HepG2 (cell line): ENCODE results near the gene TAL2. TPM values are rescaled to one million over a fixed set of nuclear protein-coding genes. Genes with fewer than 3 reads are reported as not detected.

ENCODE experiments used
- ATAC-seq: fragments of 200-7000 bp; cut with Tn5 transposase; 3 replicates; pipeline ENCODE4 v1.9.1; 2020; ENCODE audit warnings: mild to moderate bottlenecking, moderate library complexity
- BruUV-seq: library from RNA; stranded (reverse); fragments of 400-500 nt; replicated peaks from 2 replicates; lab custom pipeline; 2021; lab: Mats Ljungman, UMichigan
- CTCF ChIA-PET: fragments of 300-600 bp; formaldehyde crosslinking; extraction: SDS; loops from one replicate; lab custom pipeline; 2021; ENCODE audit warnings: low total read pairs, inconsistent platforms, low intra/inter-chr PET ratio; lab: Yijun Ruan, JAX
- POLR2A ChIA-PET: fragments of 350-600 bp; sonication (Branson Sonifier 250); formaldehyde crosslinking; loops from one replicate; lab custom pipeline; 2020; ENCODE audit warnings: antibody characterized with exemption, inconsistent platforms; lab: Yijun Ruan, JAX
- DNase-seq: peaks from one replicate; pipeline ENCODE4 v3.0.0-alpha.2; 2015; ENCODE audit warnings: low spot score
- FAIRE-seq: peaks from 3 replicates; lab custom pipeline; 2011; peaks lifted over from hg19 to GRCh38; lab: Jason Lieb, UNC
- H2AFZ ChIP-seq: one replicate; pipeline ENCODE4 v1.6.1; 2011; ENCODE audit warnings: low read length, inconsistent platforms
- H3K27ac ChIP-seq: fragments of 300-600 bp; 3 replicates; pipeline ENCODE4 v1.8.0; 2011; ENCODE audit warnings: mixed run types, mild to moderate bottlenecking, mixed read lengths, low read length, inconsistent platforms; ENCODE audit not compliant: insufficient read depth; ENCODE audit errors: extremely low read length
- H3K27me3 ChIP-seq, 2 experiments: fragments of 200-600 bp in 1 of 2; 2 replicates in 1 of 2; 3 replicates in 1 of 2; pipeline versions ENCODE4 v1.6.0 to v1.8.0; 2011; ENCODE audit warnings: low read length in 2 of 2, mild to moderate bottlenecking in 2 of 2, moderate library complexity in 2 of 2, inconsistent platforms in 1 of 2; ENCODE audit not compliant: insufficient read depth in 2 of 2, control insufficient read depth in 1 of 2
- H3K36me3 ChIP-seq, 2 experiments: fragments of 200-600 bp in 1 of 2; replicated peaks in 1 of 2; 2 replicates in 1 of 2; 3 replicates in 1 of 2; pipeline versions ENCODE4 v1.5.1 to v1.8.0; 2011; ENCODE audit warnings: low read length in 2 of 2, inconsistent platforms in 1 of 2; ENCODE audit not compliant: insufficient read depth in 2 of 2, control insufficient read depth in 1 of 2
- H3K4me1 ChIP-seq: 2 replicates; pipeline ENCODE4 v1.5.1; 2012; ENCODE audit warnings: low read length, inconsistent platforms; ENCODE audit not compliant: insufficient read depth
- H3K4me2 ChIP-seq: 2 replicates; pipeline ENCODE4 v1.6.0; 2011; ENCODE audit warnings: low read depth, low read length, inconsistent platforms
- H3K4me3 ChIP-seq, 3 experiments: fragments of 200-600 bp in 1 of 3; sonication (generic), shearing (Covaris generic) in 1 of 3; replicated peaks in 1 of 3; 2 replicates each; pipeline ENCODE4 v1.5.1; 2011 to 2016; ENCODE audit warnings: low read length in 3 of 3, inconsistent platforms in 2 of 3, low read depth in 2 of 3, mild to moderate bottlenecking in 2 of 3, control low read depth in 1 of 3, mixed read lengths in 1 of 3; ENCODE audit not compliant: insufficient read depth in 1 of 3
- H3K79me2 ChIP-seq: one replicate; pipeline ENCODE4 v1.6.1; 2011; ENCODE audit warnings: low read length, inconsistent platforms; ENCODE audit not compliant: insufficient read depth
- H3K9ac ChIP-seq: 2 replicates; pipeline ENCODE4 v1.6.0; 2011; ENCODE audit warnings: mild to moderate bottlenecking, low read depth, low read length, inconsistent platforms; ENCODE audit not compliant: insufficient read depth
- H3K9me3 ChIP-seq: 2 replicates; pipeline ENCODE4 v1.5.1; 2012; ENCODE audit warnings: mild to moderate bottlenecking, low read length
- H4K20me1 ChIP-seq: 2 replicates; pipeline ENCODE4 v1.6.0; 2011; ENCODE audit warnings: inconsistent platforms, mild to moderate bottlenecking, low read length, moderate library complexity; ENCODE audit not compliant: insufficient read depth
- ATAD3A ChIP-seq: sonication (generic); formaldehyde crosslinking; IDR thresholded peaks from 2 replicates; pipeline ENCODE4 v1.4.0; 2020; ENCODE audit warnings: missing genetic modification reagents
- HMGXB4 ChIP-seq, 2 experiments: sonication (generic) in 1 of 2; formaldehyde crosslinking in 1 of 2; IDR thresholded peaks; 2 replicates each; pipeline versions ENCODE4 v1.4.0 to v1.6.1; 2018 to 2020; ENCODE audit warnings: missing genetic modification reagents in 2 of 2, borderline replicate concordance in 1 of 2, low read depth in 1 of 2, mild to moderate bottlenecking in 1 of 2, missing biosample characterization in 1 of 2
- KAT8 ChIP-seq: IDR thresholded peaks from 2 replicates; pipeline ENCODE4 v1.6.1; 2016; ENCODE audit warnings: missing genetic modification reagents, missing compliant biosample characterization
- MAF1 ChIP-seq: sonication (generic); formaldehyde crosslinking; IDR thresholded peaks from 2 replicates; pipeline ENCODE4 v1.5.0; 2020; ENCODE audit warnings: missing genetic modification reagents, borderline replicate concordance
- RFX5 ChIP-seq: IDR thresholded peaks from 2 replicates; pipeline ENCODE4 v1.6.1; 2011; ENCODE audit warnings: low read depth, low read length, improper control_type of control experiment
- TFDP1 ChIP-seq: IDR thresholded peaks from 2 replicates; pipeline ENCODE4 v1.6.1; 2016; ENCODE audit warnings: missing compliant biosample characterization, missing genetic modification reagents, borderline replicate concordance
- ZFY ChIP-seq: sonication (generic); formaldehyde crosslinking; IDR thresholded peaks from 2 replicates; pipeline ENCODE4 v1.4.0; 2020; ENCODE audit warnings: missing genetic modification reagents
- ZNF639 ChIP-seq: conservative IDR thresholded peaks from 2 replicates; pipeline ENCODE4 v1.6.1; 2018; ENCODE audit warnings: missing genetic modification reagents
- ZSCAN22 ChIP-seq: sonication (generic); formaldehyde crosslinking; IDR thresholded peaks from 2 replicates; pipeline ENCODE4 v1.4.0; 2020; ENCODE audit warnings: mild to moderate bottlenecking, missing genetic modification reagents
- WGBS: methylation state at CpG from one replicate; pipeline ENCODE4 v1.1.6; 2017; ENCODE audit warnings: low lambda C conversion rate; 5-methylcytosine and 5-hydroxymethylcytosine counted together
- in situ Hi-C: cut with HindIII; loops from 2 replicates; pipeline ENCODE4 v1.10.0; 2017; ENCODE audit warnings: low pct_unique_long_range_greater_than_20kb; ENCODE audit not compliant: extremely low pct_ligation_motif_present
- intact Hi-C: fragments of 100-400 bp; cut with micrococcal nuclease; formaldehyde crosslinking; loops from one replicate; pipeline ENCODE4 v1.10.0; 2022; ENCODE audit not compliant: unreplicated experiment
- polyA plus RNA-seq, 8 experiments: library from polyadenylated mRNA; depleted of rRNA in 3 of 8; stranded (reverse) in 7 of 8; unstranded in 1 of 8; fragments of >200 nt; fragmentation: Illumina TruSeq in 4 of 8; extraction: Trizol in 4 of 8; gene quantifications; 2 replicates each; pipeline versions ENCODE4 v1.2.1 to v1.2.3, GENCODE V29; 2011 to 2016; ENCODE audit warnings: low read depth in 4 of 8, missing spikeins in 1 of 8, mixed read lengths in 1 of 8; ENCODE audit not compliant: insufficient read depth in 1 of 8
- total RNA-seq, 5 experiments: library from RNA; depleted of rRNA; stranded (reverse); fragments of >200 nt; fragmentation: Illumina TruSeq; extraction: Trizol; gene quantifications; 2 replicates each; pipeline ENCODE4 v1.2.3, GENCODE V29; 2016; ENCODE audit warnings: low read depth in 1 of 5
- TF ChIP-seq, protein P1 (sequence below): fragments of 450-650 bp; IDR thresholded peaks from 2 replicates; pipeline ENCODE4 v1.6.1; 2017; ENCODE audit warnings: mild to moderate bottlenecking
- TF ChIP-seq, protein P2 (sequence below): sonication (generic); formaldehyde crosslinking; IDR thresholded peaks from 2 replicates; pipeline ENCODE4 v1.4.0; 2020; ENCODE audit warnings: missing genetic modification reagents

Gene TAL2
- total and polyA plus RNA-seq, 2 of the 13 experiments (the other 11 are each of a cell fraction or from before 2014, with no cell fraction given), result 0.22 TPM; not detected in 1

- Histone ChIP-seq H3K36me3 (no peaks in the 10 kb centered on the region), H2AFZ (peak within 1 kb of the TSS; percentile 79), H4K20me1 (no peaks in the 10 kb centered on the region), H3K4me2 (peak within 1 kb of the TSS; percentile 92), H3K27me3 (no peaks in the 10 kb centered on the region; a peak in 1 of 5 replicates), H3K79me2 (peaks cover 31% of the 10 kb centered on the region), H3K4me3 (peak within 1 kb of the TSS; percentile 77 to 92 (median 82)), H3K9me3 (no peaks in the 10 kb centered on the region), H3K4me1 (peaks cover 31% of the 10 kb centered on the region), H3K27ac (peak within 1 kb of the TSS; percentile 43), H3K9ac (peak within 1 kb of the TSS; percentile 71)
- WGBS, result under 1% methylated on average over 28 of the region's 65 CpGs
- CTCF ChIA-PET, result no interaction called here
- POLR2A ChIA-PET, result interaction anchor here (1.1 to 2.1 kb wide), 3 partner anchors 13 to 276 kb away, joined by 3 to 6 read pairs (median 5); no protein-coding TSS in a partner anchor
- no TSS peak for BruUV-seq
- ATAC-seq, result peak; percentile 93
- FAIRE-seq, result no peak
- peak; percentile 50 for DNase-seq
- intact Hi-C loops (loop anchor here (2.0 to 10.0 kb wide), 2 partner anchors 38 to 250 kb away; partner anchors contain the start of gene FSD1L), in situ Hi-C loops (no loop called here)
- peak; percentile 65 for TF ChIP-seq ZFY (CRISPR knock-in tag)
- TF ChIP-seq RFX5, result no peak
- TF ChIP-seq, protein P1, sequence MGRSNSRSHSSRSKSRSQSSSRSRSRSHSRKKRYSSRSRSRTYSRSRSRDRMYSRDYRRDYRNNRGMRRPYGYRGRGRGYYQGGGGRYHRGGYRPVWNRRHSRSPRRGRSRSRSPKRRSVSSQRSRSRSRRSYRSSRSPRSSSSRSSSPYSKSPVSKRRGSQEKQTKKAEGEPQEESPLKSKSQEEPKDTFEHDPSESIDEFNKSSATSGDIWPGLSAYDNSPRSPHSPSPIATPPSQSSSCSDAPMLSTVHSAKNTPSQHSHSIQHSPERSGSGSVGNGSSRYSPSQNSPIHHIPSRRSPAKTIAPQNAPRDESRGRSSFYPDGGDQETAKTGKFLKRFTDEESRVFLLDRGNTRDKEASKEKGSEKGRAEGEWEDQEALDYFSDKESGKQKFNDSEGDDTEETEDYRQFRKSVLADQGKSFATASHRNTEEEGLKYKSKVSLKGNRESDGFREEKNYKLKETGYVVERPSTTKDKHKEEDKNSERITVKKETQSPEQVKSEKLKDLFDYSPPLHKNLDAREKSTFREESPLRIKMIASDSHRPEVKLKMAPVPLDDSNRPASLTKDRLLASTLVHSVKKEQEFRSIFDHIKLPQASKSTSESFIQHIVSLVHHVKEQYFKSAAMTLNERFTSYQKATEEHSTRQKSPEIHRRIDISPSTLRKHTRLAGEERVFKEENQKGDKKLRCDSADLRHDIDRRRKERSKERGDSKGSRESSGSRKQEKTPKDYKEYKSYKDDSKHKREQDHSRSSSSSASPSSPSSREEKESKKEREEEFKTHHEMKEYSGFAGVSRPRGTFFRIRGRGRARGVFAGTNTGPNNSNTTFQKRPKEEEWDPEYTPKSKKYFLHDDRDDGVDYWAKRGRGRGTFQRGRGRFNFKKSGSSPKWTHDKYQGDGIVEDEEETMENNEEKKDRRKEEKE, result no peak
- peak in 1 of 2 experiments; percentile 31; a peak in 1 of 4 replicates for TF ChIP-seq HMGXB4 (CRISPR knock-in tag; IDR thresholded peaks at IDR 0.05; ENCODE audit: borderline replicate concordance in 1 of 2, low read depth in 1 of 2)
- TF ChIP-seq TFDP1 (CRISPR knock-in tag), result peak; percentile 38; the same call in 1 of the 2 replicates
- TF ChIP-seq MAF1 (CRISPR knock-in tag), result no peak
- TF ChIP-seq ATAD3A, result no peak
- no peak for TF ChIP-seq ZSCAN22 (CRISPR knock-in tag)
- TF ChIP-seq KAT8 (CRISPR knock-in tag), result no peak
- TF ChIP-seq, protein P2, sequence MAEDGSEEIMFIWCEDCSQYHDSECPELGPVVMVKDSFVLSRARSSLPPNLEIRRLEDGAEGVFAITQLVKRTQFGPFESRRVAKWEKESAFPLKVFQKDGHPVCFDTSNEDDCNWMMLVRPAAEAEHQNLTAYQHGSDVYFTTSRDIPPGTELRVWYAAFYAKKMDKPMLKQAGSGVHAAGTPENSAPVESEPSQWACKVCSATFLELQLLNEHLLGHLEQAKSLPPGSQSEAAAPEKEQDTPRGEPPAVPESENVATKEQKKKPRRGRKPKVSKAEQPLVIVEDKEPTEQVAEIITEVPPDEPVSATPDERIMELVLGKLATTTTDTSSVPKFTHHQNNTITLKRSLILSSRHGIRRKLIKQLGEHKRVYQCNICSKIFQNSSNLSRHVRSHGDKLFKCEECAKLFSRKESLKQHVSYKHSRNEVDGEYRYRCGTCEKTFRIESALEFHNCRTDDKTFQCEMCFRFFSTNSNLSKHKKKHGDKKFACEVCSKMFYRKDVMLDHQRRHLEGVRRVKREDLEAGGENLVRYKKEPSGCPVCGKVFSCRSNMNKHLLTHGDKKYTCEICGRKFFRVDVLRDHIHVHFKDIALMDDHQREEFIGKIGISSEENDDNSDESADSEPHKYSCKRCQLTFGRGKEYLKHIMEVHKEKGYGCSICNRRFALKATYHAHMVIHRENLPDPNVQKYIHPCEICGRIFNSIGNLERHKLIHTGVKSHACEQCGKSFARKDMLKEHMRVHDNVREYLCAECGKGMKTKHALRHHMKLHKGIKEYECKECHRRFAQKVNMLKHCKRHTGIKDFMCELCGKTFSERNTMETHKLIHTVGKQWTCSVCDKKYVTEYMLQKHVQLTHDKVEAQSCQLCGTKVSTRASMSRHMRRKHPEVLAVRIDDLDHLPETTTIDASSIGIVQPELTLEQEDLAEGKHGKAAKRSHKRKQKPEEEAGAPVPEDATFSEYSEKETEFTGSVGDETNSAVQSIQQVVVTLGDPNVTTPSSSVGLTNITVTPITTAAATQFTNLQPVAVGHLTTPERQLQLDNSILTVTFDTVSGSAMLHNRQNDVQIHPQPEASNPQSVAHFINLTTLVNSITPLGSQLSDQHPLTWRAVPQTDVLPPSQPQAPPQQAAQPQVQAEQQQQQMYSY (CRISPR knock-in tag), result no peak
- TF ChIP-seq ZNF639 (CRISPR knock-in tag), result no peak
Measured at GRCh38 chr9:105694190-105694847, 32.1 kb downstream of the TAL2 start, which contains the start of gene TMEM38B. TMEM38B (plus strand) TSS chr9:105694541; CDS start chr9:105694661, 120 bp downstream.
